GM12864 (cell line): Measurements from ENCODE around the gene EVL.

Source experiments
- DNase-seq: peaks from one replicate; pipeline ENCODE4 v3.0.0-alpha.2; 2011; ENCODE audit warnings: low read depth
- H3K4me3 ChIP-seq: 2 replicates; pipeline ENCODE4 v1.5.1; 2011; ENCODE audit warnings: mild to moderate bottlenecking, low read depth, low read length, control low read depth
- TF ChIP-seq, protein P1 (sequence below): IDR thresholded peaks from 2 replicates; pipeline ENCODE4 v1.5.1; 2011; ENCODE audit warnings: low read depth, mild to moderate bottlenecking, moderate library complexity, low read length, control low read depth, inconsistent platforms; ENCODE audit errors: missing control alignments

EVL gene

DNA sequence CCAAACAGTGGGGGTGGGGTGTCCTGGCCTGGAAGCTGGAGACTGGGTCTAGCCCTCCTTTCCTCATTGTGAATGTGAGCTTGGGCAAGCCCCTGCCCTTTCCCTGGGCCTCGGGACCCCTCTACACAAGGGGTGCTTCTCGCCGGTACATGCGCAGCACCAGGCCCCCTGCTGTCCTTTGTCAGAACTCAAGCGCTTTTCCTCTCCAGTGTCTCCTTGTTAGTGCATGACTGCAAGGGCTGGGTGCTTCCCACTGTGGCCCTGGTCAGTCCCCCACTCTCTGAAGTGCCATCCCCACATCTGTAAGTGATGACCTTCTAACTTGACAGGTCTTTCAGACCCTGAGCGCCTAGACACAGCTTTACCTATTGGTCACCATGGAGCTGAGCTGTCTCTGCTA lies 50.0 kb downstream of the EVL start:
- no peak overlapping the region for H3K4me3 ChIP-seq
- TF ChIP-seq, protein P1, sequence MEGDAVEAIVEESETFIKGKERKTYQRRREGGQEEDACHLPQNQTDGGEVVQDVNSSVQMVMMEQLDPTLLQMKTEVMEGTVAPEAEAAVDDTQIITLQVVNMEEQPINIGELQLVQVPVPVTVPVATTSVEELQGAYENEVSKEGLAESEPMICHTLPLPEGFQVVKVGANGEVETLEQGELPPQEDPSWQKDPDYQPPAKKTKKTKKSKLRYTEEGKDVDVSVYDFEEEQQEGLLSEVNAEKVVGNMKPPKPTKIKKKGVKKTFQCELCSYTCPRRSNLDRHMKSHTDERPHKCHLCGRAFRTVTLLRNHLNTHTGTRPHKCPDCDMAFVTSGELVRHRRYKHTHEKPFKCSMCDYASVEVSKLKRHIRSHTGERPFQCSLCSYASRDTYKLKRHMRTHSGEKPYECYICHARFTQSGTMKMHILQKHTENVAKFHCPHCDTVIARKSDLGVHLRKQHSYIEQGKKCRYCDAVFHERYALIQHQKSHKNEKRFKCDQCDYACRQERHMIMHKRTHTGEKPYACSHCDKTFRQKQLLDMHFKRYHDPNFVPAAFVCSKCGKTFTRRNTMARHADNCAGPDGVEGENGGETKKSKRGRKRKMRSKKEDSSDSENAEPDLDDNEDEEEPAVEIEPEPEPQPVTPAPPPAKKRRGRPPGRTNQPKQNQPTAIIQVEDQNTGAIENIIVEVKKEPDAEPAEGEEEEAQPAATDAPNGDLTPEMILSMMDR: no peak
- no peak for DNase-seq

DNA sequence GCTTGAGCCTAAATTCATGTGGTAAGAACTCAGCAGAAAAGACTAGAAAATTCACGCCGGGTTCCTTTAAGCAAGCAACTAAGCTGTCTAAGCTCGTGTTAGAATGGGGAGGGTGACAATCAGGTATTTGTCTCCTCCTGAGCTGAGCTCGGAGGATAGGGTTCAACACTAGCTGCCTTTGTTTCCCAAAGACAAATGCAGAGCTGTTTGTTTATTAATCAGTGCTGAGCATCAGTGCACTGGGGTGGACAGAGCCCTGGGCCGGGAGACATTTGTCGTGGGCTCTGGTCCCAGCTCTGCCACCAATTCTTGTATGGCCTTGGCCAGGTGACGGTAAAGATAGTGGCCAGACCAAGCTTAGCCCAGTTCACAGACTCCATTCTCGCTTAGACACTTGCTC lies 50.5 kb downstream of the EVL start:
- no peak for DNase-seq
- TF ChIP-seq, protein P1: no peak
- H3K4me3 ChIP-seq: no peak overlapping the region

DNA sequence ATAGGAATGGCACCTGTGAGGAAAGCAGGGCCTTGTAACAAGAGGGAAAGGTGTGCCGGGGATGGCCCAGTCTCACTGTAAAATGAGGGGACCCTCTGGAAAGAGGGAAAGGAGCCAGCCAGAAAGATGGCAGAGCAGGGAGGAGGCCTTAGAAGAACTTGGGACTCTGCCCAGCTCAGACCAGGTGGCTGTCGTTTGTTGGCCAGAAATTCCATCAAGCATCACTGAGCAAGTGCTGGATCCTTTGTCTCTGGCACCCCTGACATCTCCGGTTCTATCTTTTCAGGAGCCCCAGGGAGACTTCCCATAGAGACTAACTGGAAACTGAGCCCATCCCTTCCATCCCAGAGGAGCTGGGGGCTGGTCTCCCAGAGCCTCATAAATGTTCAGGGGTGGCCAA lies 50.9 kb downstream of the EVL start:
- H3K4me3 ChIP-seq: no peak overlapping the region
- TF ChIP-seq, protein P1: no peak
- DNase-seq: no peak

DNA sequence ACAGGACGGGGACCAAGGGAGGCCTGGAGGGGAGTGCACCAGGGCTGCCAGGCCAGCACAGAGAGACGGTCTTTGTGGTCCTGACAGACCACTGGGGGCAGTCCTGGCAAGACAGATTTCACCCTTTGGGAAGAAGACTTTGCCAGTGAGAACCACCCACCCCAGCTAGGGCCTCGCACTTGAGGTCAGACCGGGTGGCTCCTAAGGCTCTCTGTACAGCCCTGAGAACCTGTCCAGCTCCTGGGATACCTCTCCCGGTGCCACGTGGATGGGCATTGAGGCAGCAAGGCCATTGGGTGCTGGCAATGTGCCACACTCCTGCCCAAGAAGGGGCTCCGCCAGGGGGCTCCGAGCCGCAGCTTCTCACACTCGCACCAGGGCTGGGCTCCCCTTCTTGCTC lies 51.8 kb downstream of the EVL start:
- no peak for DNase-seq
- H3K4me3 ChIP-seq: no peak overlapping the region

DNA sequence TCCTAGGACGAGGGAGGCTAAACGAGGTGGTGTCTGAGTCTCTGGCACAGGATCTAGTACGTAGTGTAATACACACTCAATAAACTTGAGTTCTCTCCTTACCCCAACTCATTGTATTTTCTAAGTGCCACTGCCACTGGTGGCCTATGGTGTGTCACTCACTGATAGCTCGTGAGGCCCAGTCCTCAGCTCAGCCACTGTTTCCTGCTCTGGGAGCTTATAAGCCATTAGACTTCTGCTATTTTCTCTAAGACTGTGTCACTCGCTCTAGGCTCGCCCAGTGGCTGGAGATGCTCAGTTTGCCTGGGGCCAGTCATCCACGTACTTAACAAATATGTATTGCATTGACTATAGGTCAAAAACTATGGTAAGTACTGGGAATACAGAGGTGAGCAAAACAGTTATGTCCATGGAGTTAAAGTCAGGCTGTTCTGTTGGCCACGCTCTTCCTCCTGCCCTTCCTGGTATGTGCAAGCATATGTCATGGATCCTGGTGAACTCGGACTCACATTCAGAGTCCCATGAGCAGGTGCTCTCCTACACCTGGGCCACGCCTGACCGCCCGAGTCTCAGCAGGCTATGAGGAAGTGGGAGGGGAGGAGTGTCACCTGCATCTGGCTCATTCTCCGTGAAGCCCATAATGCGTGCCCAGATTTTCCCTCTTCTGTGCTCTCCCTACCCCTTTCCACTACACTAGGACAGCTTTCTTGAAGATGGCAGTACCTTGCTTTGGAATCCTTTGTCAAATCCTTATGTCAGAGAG lies 52.6 kb downstream of the EVL start:
- DNase-seq: no peak
- H3K4me3 ChIP-seq: no peak overlapping the region
- TF ChIP-seq, protein P1: no peak

More for the DNA sequence above, 51.8 kb downstream of the EVL start:
- TF ChIP-seq, protein P1: no peak

DNA sequence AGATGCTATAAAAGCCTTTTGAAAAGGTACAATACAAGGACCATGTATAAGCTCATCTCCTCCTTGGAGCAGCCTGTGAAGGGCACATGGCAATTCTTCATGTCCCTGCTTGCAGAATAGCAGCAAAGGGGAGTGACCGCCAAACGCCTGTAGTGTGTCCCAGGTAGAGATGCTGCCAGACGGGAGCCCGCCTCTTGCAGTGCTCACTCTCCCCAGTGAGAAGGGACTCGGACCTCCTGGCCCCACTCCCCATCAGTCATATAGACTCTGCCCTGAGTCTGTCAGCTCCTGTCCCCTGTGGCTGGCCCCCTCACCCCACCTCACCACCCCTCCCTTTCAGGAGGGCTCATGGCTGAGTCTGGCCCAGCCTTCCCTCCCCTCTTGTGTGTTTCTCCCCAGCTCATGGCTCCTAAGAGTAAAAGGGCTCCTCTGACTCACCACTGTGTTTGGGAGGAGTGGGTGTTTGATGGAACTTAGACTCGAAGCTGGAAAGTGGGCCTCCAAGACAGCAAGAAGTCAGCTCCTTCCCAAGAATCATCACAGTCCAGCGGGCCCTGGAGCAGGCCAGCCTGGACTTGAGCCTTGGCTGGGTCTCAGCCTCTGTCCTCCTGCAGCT lies 53.3 kb downstream of the EVL start:
- DNase-seq: no peak
- no peak overlapping the region for H3K4me3 ChIP-seq
- TF ChIP-seq, protein P1: no peak

DNA sequence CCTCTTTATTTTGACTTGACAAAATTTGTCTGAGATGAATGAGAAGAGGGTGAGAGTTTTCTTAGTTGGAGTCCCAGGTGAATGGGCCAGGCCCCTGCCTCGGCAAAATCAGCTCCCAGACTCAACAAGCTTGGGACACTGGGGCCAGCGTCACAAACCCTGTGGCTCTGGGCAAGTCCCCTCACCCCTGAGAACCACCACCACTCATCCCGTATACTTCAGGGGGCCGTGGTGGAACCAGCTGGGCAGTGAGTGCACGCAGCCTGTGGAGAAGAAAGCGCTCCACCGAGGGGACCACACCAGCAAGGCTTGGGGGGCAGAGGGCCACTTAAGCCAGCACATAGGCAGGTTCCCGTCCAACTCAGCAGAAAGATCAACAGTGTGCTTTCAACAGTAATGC lies 54.0 kb downstream of the EVL start:
- DNase-seq: no peak
- TF ChIP-seq, protein P1: no peak
- H3K4me3 ChIP-seq: no peak overlapping the region
